NT2/D1 (cell line): ENCODE measurements around the gene NAE1.

Experiments used
- SUZ12 ChIP-seq: IDR thresholded peaks from 2 replicates; pipeline ENCODE4 v1.6.1; 2011; ENCODE audit not compliant: insufficient read length, insufficient read depth; ENCODE audit errors: extremely low read depth
- YY1 ChIP-seq: IDR thresholded peaks from 2 replicates; pipeline ENCODE4 v1.6.1; 2011; ENCODE audit not compliant: insufficient read length, insufficient read depth
- ZNF274 ChIP-seq: IDR thresholded peaks from 2 replicates; pipeline ENCODE4 v1.6.1; 2011; ENCODE audit warnings: mild to moderate bottlenecking, low read depth, low read length

- TF ChIP-seq SUZ12 (no peak), ZNF274 (no peak), YY1 (no peak)
These were observed 19.7 kb downstream of the NAE1 start for GRCh38 chr16:66811043-66811442.
